HG03520 (cell line): ENCODE results near the gene LRP1.

ENCODE experiments used
- ATAC-seq: cut with Tn5 transposase; IDR thresholded peaks from one replicate; pipeline ENCODE4 v1.9.1; 2021; ENCODE audit warnings: mild to moderate bottlenecking, moderate library complexity; ENCODE audit not compliant: unreplicated experiment

Gene LRP1

GRCh38 chr12:57242691-57243454 lies 114.6 kb downstream of the LRP1 start:
- peak; percentile 45 for ATAC-seq

- no peak for ATAC-seq
Measured at GRCh38 chr12:57243521-57244311, 115.4 kb downstream of the LRP1 start.

- ATAC-seq = no peak
Measured at GRCh38 chr12:57244312-57244696, 116.0 kb downstream of the LRP1 start.

DNA sequence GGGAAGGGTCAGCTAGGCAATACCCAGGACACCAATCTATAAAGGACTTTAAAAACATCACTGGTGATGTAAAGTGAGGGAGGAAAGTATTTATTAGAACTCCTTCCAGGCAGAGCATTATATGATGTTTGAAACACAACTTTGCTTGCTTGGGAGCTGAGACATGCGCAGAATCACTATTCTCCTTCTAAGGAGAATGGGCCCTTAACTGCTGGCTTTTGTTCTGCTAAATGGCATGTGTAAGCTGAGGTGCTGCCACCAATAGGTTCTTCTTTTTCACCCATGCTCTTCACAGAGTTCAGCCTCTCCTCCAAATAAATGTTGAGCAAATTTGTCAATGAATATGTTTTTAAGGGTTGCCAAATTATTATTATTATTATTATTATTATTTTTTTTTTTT lies 118.8 kb downstream of the LRP1 start:
- no peak for ATAC-seq

DNA sequence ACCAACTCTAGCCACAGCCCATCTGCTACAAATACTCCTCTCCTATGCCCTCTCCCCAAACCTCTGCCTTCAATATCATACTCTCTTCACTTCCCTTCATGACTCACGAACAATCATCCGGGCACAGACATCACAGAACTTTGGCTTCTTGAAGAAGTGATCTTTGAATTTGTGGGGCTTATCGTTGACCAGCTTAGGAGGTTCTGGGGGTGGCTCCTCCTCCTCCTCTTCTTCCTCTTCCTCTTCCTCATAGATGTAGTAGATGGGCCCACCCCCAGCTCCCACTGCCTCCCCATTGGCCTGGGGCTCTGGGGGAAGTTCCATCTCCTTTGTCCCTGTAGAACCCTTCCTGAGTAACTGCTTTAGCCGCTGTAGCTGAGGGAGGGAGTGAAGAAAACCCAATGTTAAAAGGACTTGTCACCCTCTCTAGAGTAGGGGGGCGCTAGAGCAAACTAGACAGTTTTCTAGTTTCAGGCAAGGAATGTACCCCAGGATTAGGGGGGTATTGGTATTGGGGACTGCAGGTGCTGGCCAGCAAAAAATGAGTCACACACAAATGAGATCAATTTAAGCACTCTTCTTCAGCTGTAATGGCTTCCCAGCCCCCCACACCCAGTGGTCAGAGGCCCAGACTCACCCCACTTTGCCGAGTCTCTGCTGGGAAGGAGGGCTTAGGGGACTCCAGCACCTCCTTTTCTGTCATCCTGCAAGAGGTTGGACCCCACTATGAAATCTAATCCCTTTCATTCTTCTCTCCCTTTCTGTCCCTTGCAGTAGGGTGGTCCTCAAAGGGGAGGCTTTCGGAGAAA lies 120.9 kb downstream of the LRP1 start:
- no peak for ATAC-seq

GRCh38 chr12:57250541-57250940 lies 122.3 kb downstream of the LRP1 start:
- ATAC-seq = no peak

GRCh38 chr12:57250956-57251355 lies 122.7 kb downstream of the LRP1 start, which contains the start of gene STAC3:
Gene STAC3 (minus strand): TSS chr12:57251187. CDS start chr12:57249636, 1,551 bp downstream.
- ATAC-seq = no peak

- no peak for ATAC-seq
Measured at GRCh38 chr12:57254506-57255280, 126.4 kb downstream of the LRP1 start.

- no peak for ATAC-seq
Measured at GRCh38 chr12:57255916-57256315, 127.6 kb downstream of the LRP1 start.

- ATAC-seq = no peak
Measured at GRCh38 chr12:57258977-57259970, 131.0 kb downstream of the LRP1 start.

DNA sequence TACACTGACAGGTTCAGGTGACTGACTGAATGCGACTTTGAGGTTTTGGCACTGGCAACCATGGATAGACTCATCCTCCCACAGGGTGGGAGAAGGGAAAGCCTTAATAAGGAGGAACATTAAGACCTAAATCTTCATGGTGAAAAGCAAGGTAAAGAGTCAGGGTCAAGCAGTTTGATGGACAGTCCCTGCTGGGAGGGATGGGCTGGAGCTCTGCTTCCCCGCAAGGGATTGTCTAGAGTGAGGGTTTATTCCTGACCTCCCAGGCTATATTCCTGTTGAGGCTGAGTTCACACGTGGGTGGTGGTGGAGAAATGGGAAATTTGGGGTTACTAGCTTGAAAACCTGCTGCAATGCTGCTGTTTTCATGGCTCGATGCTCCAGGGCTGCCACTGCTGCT lies 132.1 kb downstream of the LRP1 start:
- no peak for ATAC-seq

DNA sequence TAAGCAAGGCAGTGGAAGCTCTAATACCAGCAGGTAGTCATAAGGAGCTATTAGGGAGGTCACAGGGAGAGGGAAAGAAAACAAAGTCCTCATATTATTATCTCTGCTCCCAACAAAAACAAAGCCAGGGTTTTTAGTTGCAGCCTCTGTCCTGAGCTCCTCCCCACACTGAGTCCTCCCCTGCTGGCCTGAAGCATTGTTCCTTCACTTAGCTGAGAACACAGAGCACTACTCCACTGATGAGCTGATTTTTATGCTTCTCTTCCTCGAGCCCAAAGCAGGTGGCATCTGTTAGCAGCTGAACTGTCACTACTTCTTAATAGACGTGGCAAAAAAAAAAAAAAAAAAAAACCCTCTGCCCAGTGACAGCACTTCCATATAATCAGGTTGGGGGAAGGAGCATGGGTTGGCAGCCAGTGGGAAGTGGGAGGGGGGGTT lies 133.2 kb downstream of the LRP1 start:
- ATAC-seq = no peak

DNA sequence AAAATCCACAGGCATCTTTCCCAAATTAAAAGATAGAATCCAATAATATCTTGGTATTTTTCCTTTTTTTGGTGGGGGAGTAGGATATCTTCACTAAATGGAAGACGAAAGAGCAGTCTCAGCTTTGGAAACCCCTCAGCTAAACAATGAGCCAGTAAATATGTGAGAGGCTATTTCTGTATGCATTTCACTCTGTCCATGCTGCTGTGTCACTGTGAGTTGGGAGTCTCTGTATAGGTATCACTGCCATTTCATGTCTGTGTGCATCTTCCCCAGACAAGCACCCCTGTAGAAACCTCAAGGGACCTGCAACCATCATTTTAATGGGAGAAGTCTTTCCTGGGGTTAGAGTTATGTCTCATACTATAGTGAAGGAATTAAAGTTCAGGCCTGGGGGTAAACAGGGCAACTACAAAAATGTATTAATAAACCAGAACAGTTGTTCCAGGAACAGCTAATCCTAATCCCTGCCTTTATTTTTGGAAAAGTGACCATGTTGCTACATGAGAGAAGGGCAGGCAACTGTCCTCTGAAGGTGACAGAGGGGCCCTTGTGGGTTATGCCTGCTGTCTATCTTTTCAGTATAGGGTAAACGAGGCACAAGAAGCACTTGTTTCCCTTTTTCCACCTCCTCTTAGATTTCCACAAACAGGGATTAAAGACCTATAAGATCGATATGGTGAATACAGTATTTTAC lies 134.0 kb downstream of the LRP1 start:
- no peak for ATAC-seq
